Loucy (cell line): ENCODE measurements around the gene KRT31.

Source experiments
- H2AFZ ChIP-seq: fragments of 200-600 bp; sonication (generic); 2 replicates; pipeline ENCODE4 v1.6.0; 2016; ENCODE audit warnings: antibody characterized with exemption, mild to moderate bottlenecking, low read length, moderate library complexity
- H3F3A ChIP-seq: fragments of 200-600 bp; 2 replicates; pipeline ENCODE4 v1.6.0; 2016; ENCODE audit warnings: antibody characterized with exemption, low read depth, mild to moderate bottlenecking
- H3K27me3 ChIP-seq: fragments of 200-600 bp; sonication (generic); 2 replicates; pipeline ENCODE4 v1.6.1; 2014; ENCODE audit warnings: low read length, mild to moderate bottlenecking; ENCODE audit not compliant: insufficient read depth, poor library complexity, severe bottlenecking
- H3K36me3 ChIP-seq: fragments of 200-600 bp; sonication (generic); 2 replicates; pipeline ENCODE4 v1.6.1; 2016; ENCODE audit warnings: low read length; ENCODE audit not compliant: insufficient read depth
- H3K4me1 ChIP-seq: fragments of 200-600 bp; sonication (generic); 2 replicates; pipeline ENCODE4 v1.5.1; 2014; ENCODE audit warnings: low read length, mild to moderate bottlenecking; ENCODE audit not compliant: insufficient read depth, poor library complexity, severe bottlenecking
- H3K4me2 ChIP-seq: fragments of 200-600 bp; sonication (generic); 2 replicates; pipeline ENCODE4 v1.6.0; 2014; ENCODE audit warnings: antibody characterized with exemption, low read length, low read depth, mild to moderate bottlenecking; ENCODE audit not compliant: poor library complexity, severe bottlenecking
- H3K4me3 ChIP-seq: fragments of 200-600 bp; sonication (generic); 2 replicates; pipeline ENCODE4 v1.5.1; 2014; ENCODE audit warnings: low read length, mild to moderate bottlenecking, mixed read lengths; ENCODE audit not compliant: poor library complexity, severe bottlenecking
- H3K79me2 ChIP-seq: fragments of 200-600 bp; sonication (generic); 2 replicates; pipeline ENCODE4 v1.6.1; 2014; ENCODE audit warnings: low read length; ENCODE audit not compliant: insufficient read depth
- H3K9ac ChIP-seq: fragments of 200-600 bp; sonication (generic); 2 replicates; pipeline ENCODE4 v1.6.0; 2014; ENCODE audit warnings: mild to moderate bottlenecking, low read depth, low read length, moderate library complexity; ENCODE audit not compliant: poor library complexity, severe bottlenecking
- H3K9me2 ChIP-seq: fragments of 200-600 bp; sonication (generic); replicated peaks from 2 replicates; pipeline ENCODE4 v1.6.1; 2016; ENCODE audit warnings: low read depth, low read length, mixed read lengths
- H3K9me3 ChIP-seq: fragments of 200-600 bp; sonication (generic); 2 replicates; pipeline ENCODE4 v1.6.1; 2014; ENCODE audit warnings: mild to moderate bottlenecking, antibody characterized with exemption, low read length, low read depth; ENCODE audit not compliant: insufficient read depth
- H4K20me1 ChIP-seq: fragments of 200-600 bp; sonication (generic); 2 replicates; pipeline ENCODE4 v1.6.0; 2014; ENCODE audit warnings: antibody characterized with exemption, low read length, mild to moderate bottlenecking; ENCODE audit not compliant: insufficient read depth, poor library complexity, severe bottlenecking
- CTCF ChIP-seq: fragments of 200-600 bp; sonication (generic); conservative IDR thresholded peaks from 2 replicates; pipeline ENCODE4 v1.5.1; 2014; ENCODE audit warnings: mild to moderate bottlenecking, antibody characterized with exemption, low read length
- EZH2phosphoT487 ChIP-seq: fragments of 200-600 bp; IDR thresholded peaks from 2 replicates; pipeline ENCODE4 v1.6.1; 2018; ENCODE audit warnings: antibody characterized with exemption, mild to moderate bottlenecking, moderate library complexity, borderline replicate concordance

Gene KRT31

GRCh38 chr17:41411072-41411840, 13.8 kb upstream of the KRT31 start:
- H3K9me2 ChIP-seq: no peaks in the 10 kb centered on the region
- TF ChIP-seq CTCF: no peak
- no peak for TF ChIP-seq EZH2phosphoT487
- no peak overlapping the region for H2AFZ ChIP-seq
- no peaks in the 10 kb centered on the region for H3K27me3 ChIP-seq
- no peaks in the 10 kb centered on the region for H3K36me3 ChIP-seq
- no peaks in the 10 kb centered on the region for H4K20me1 ChIP-seq
- H3K4me2 ChIP-seq: no peak overlapping the region
- H3F3A ChIP-seq: no peaks in the 10 kb centered on the region
- H3K9me3 ChIP-seq: no peaks in the 10 kb centered on the region
- no peak overlapping the region for H3K9ac ChIP-seq
- H3K4me3 ChIP-seq: no peak overlapping the region
- H3K79me2 ChIP-seq: no peaks in the 10 kb centered on the region
- H3K4me1 ChIP-seq: no peaks in the 10 kb centered on the region

- no peak overlapping the region for H3K4me3 ChIP-seq
- H3K79me2 ChIP-seq: no peaks in the 10 kb centered on the region
- H3K4me2 ChIP-seq: no peak overlapping the region
- H3K9me3 ChIP-seq: no peaks in the 10 kb centered on the region
- H3K9ac ChIP-seq: no peak overlapping the region
- H4K20me1 ChIP-seq: no peaks in the 10 kb centered on the region
- no peak overlapping the region for H2AFZ ChIP-seq
- H3K4me1 ChIP-seq: peaks cover 3% of the 10 kb centered on the region
- H3K36me3 ChIP-seq: no peaks in the 10 kb centered on the region
- H3F3A ChIP-seq: no peaks in the 10 kb centered on the region
- TF ChIP-seq EZH2phosphoT487 (no peak), CTCF (no peak)
- H3K9me2 ChIP-seq: no peaks in the 10 kb centered on the region
- no peaks in the 10 kb centered on the region for H3K27me3 ChIP-seq
Measured at GRCh38 chr17:41407226-41407625, 9.8 kb upstream of the KRT31 start.

GRCh38 chr17:41406205-41406604, 8.8 kb upstream of the KRT31 start:
- Histone ChIP-seq H2AFZ (no peak overlapping the region), H3K4me2 (no peak overlapping the region), H4K20me1 (no peaks in the 10 kb centered on the region), H3K9ac (no peak overlapping the region), H3F3A (no peaks in the 10 kb centered on the region), H3K36me3 (no peaks in the 10 kb centered on the region), H3K27me3 (no peaks in the 10 kb centered on the region), H3K9me3 (no peaks in the 10 kb centered on the region), H3K79me2 (no peaks in the 10 kb centered on the region), H3K4me1 (peaks cover 3% of the 10 kb centered on the region), H3K9me2 (no peaks in the 10 kb centered on the region), H3K4me3 (no peak overlapping the region)
- no peak for TF ChIP-seq CTCF
